RKO (cell line): ENCODE results near the gene C2CD2L.
"Not testable (repeated sequence)": the region's sequence is repeated elsewhere in the genome, so short reads cannot be mapped to it uniquely, and the experiment has no call there.

Source experiments
- DNase-seq: peaks from one replicate; pipeline ENCODE4 v3.0.0-alpha.2; 2016; ENCODE audit warnings: low spot score

C2CD2L gene

DNA sequence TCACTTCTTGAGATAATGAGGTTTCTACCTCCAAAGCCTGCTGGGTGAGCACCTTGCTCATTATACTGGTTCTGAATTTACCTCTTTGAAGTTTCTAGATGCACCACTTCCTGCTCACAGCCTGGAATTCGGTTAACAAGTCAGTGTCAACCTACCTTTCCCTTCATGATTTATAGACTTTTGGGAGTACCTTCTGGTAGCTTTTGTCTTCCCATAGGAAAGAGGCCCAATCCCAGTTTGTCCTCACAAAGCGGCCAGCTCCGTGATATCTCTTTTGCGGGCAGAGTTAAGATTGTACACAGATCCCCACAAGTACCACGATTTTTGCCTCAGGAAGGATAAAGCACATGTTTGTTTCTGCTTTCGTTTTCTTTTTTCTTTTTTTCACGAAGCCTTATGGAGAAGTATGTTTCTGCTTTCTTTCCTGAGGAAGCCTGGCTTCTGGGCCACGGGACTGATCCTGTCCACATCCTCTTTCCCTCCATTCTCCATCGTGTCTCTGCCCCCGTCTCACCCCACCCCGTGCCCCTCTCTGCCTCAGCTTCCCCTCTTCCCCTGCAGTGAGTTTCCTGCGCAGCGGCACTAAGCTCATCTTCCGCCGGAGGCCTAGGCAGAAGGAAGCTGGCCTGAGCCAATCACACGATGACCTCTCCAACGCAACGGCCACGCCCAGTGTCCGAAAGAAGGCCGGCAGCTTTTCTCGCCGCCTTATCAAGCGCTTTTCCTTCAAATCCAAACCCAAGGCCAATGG, 8.5 kb downstream of the C2CD2L start:
- DNase-seq: no peak

- DNase-seq: no peak
Observed at GRCh38 chr11:119116235-119116594, 9.1 kb downstream of the C2CD2L start.

GRCh38 chr11:119116601-119117000, 9.5 kb downstream of the C2CD2L start:
- DNase-seq: no peak

DNA sequence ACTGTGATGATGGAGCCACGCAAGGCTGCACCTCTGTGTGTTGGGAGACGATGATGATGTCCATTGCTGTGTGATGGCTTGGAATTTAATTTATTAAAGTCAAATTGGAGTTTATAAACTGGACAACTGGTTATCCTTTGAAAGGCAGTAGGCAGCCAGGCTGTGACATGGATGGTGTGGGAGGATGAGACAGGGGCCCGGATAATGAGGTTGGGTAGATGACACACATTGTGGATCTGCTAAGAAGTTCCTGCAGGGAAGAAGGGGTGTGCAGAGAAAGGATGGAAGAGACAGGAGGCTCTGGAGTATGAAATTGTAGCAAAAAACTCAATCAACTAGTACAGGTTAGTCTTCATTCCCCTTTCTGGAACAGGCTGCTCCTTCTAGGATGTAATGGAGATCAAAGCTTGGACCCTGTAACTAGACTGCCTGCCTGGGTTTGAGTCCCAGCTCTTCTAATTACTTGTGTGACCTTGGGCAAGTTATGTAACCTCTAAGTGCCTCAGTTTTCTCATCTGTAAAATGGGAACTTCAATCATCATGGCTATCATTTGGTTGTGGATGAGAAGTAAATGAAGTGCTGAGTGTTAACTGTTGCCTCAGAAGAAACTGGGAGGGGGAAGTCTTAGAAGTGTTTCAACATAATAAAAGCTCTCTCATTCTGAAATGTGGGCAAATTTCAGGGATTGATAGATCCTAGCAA, 10.0 kb downstream of the C2CD2L start:
- no peak for DNase-seq

- DNase-seq: no peak
Observed at GRCh38 chr11:119118227-119118626, 11.1 kb downstream of the C2CD2L start.

GRCh38 chr11:119118946-119119345, 11.8 kb downstream of the C2CD2L start:
- no peak for DNase-seq

DNA sequence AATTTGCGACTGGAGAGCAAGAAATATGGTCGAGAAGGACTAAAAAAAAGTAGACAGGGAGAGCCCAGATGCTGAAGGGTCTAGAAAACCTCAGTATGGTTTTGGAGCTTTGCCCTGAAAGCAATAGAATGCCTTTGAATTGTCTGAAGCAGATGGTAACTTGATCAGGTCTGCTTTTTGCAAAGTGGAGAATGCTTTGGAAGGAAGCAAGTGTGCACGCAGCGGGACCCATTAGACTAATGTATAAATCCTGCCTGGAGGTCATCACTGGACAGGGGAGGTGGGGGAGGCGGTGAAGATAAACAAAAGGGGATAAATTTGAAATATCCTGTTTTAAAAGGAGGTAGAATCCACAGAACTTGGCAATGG, 13.5 kb downstream of the C2CD2L start:
- peak; percentile 39 for DNase-seq

- DNase-seq: peak; percentile 99
Observed at GRCh38 chr11:119121008-119121810, 14.1 kb downstream of the C2CD2L start, which contains the start of gene HINFP. Gene HINFP (plus strand): TSS chr11:119121580. CDS start chr11:119126945, 5,365 bp downstream.

DNA sequence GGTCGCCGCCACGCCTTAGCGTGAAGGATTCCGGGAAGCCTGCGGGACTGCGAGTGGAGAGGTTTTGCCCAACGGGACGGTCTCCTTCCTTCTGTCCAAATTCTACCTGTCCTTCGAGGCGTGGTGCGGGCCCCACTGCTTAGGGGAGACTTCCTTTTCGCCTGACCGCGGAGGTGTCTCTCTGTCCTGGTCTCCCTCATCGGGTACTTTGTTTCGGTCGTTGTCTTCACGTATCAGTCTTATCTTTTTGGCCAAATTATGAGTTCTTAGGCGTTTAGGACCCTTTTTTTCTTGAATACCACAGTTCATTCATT, 14.6 kb downstream of the C2CD2L start:
- DNase-seq: no peak

DNA sequence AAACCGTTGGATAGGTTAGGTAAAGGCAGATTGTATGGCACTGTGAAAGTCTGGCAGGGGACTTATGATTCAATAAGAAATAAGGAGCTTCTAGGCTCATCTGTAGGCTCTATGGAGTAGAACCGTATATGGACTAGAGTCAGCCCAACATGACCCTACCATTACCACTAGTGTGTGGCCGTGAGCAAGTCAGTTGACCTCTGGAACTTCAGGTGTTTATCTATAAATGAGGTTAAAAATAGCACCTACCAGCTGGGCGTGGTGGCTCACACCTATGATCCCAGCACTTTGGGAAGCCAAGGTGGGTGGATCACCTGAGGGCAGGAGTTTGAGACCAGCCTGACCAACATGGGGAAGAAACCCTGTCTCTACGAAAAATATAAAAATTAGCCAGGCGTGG, 18.7 kb downstream of the C2CD2L start:
- DNase-seq: no peak

DNA sequence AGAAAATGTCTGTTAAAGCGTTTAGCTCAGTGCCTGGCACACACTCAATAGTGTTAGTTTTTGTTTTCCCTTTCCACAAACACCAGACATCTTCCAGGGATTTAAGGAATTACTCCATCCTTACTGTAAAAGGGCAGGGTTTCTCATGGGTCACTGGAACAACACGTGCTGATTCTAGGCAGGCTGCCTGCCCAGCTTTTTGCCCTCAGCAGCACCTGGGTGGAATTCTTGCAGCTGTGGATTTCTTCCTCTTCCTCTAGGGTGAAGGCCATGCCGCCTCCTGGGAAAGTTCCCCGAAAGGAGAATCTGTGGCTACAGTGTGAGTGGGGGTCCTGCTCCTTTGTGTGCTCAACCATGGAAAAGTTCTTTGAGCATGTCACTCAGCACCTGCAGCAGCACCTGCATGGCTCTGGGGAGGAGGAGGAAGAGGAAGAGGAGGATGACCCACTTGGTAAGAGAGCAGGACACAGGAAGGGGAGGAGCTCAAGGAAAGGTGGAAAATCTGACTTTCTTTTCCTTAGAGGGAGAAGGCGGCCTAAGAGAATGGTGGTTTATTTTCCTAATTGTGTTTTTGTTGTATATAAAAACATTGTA, 19.6 kb downstream of the C2CD2L start:
- no peak for DNase-seq

GRCh38 chr11:119130662-119131061, 23.5 kb downstream of the C2CD2L start:
- no peak for DNase-seq

GRCh38 chr11:119134389-119134978, 27.3 kb downstream of the C2CD2L start:
- DNase-seq: no peak

DNA sequence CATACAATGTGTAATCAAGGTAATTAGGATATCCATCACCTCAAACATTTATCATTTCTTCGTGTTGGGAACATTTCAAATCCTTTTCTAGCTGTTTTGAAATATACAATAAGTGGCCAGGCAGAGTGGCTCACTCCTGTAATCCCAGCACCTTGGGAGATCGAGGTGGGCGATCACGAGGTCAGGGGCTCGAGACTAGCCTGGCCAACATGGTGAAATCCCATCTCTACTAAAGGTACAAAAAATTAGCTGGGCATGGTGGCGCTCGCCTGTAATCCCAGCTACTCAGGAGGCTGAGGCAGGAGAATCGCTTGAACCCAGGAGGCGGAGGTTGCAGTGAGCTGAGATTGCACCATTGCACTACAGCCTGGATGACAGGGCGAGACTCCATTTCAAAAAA, 32.1 kb downstream of the C2CD2L start:
- DNase-seq: not testable (repeated sequence)

DNA sequence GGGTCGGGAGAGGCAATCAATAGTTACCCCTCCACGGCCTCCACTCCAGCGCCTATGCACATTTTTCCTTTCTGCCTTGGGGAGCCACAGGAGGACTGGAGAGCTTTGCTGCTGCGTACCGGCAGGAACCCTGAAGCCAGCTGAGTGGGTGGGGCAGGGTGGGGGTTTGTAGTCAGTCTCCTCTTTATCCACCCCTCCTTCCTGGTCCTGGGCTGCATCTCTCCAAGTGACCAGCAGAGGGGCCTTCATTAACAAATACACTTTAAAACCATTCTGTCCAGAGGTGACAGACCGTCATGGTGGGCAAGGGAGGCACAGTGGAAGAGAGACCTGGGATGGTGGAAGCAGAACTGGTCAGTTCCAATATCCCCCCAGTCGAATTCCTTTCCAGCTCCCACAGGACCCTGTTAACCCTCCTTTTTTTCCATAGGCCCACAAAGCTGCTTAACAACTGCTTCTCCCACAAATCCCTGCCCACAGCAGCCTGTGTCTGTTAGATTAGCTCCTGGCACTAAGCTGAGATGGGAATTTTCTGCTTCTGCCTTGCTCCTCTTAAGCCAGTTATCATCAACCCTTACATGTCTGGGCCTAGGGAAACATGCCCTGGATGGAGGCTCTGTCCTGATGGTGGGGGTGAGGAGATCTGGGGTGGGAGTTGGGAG, 37.8 kb downstream of the C2CD2L start:
- DNase-seq: peak; percentile 85

DNA sequence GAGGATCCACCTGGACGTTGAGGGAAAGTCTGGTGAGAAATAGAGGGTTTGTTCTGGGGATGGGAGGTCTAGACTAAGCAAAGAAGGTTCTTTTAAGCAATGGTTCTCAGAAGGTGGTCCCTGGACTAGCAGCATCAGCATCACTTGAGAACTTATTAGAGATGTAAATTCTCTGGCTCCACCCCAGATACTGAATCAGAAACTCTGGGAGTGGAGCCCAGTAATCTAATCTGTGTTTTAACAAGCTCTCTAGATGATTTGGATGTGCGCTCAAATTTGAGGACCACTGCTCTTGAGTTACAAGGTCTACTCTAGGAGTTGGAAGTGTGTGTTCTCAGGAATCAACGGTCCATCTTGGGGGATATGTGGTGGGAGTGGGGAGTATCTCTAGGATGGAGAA, 38.4 kb downstream of the C2CD2L start:
- DNase-seq: no peak

DNA sequence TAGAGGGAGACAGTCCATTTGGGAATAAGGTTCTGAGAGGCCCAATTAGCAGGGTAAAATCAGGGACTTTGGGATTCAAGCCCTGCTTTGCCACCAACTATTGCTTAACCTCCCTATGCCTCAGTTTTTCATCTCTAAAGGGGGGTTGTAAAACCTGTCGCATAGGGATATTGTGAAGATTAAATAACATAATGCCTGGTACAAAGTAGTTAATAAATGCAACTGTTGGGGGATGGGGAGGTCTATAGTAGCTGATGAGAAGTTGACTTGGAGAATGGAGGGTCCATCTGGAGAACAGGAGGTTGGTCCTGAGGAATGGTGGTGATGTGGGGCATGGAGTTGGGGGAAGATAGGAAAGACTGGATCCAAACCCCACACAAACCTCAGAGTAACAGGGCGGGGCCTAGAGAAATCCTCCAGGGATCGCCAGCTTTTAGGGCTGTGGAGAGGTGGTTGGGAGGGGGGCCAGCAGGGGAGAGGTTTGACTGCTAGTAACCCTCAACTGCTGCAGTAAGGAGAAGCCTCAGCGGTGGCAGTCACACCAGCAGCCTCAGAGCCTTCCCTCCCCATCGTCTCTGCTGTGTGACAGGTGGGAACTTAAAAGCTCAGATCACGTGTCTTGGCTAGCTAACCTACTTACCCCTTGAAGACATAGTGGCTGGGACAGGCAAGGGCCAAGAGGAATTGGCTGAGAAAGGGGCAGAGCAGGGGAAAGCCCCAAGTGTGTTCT, 40.6 kb downstream of the C2CD2L start:
- no peak for DNase-seq

- DNase-seq: no peak
Observed at GRCh38 chr11:119148720-119149017, 41.5 kb downstream of the C2CD2L start.

DNA sequence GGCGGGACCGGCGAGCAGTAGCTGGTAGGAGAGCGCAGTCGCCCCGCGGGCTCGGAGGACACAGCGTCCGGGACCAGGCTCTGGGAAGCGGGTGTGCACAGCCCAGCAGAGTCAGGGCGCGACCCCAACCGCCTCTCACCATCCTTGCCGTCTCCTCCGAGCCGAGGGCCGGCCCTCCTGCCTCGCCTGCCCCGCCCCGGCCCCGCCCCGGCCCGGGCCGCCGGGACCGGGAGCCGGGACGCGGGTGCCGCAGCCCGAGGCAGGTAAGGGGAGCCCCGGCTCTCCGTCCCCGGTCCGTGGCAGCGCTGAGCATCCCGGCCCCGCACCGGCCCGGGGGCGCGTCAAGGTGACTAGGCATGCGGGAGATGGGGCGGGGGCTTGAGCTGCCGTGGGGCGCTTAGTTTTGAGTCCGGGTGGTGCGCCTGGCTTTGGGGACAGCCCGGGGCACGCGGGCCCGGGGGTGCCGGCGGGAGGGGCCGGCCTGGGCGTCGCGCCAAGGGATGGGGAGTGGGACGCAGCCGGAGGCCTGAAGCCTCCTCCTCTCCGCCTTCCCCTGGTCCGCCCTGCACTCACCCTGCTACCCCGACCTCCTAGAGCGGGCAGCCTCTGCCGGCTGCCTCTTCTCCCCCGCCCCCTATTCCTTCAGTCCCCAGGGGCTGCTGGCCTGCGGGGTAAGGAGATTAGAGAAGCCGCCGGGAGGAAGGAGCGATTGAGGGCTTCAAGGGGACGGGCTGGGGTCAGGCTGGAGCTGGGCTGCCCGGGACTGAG, 42.1 kb downstream of the C2CD2L start, which contains the start of gene ABCG4:
Gene ABCG4, plus strand, starts transcription at position 35 of the 768 bp plus-strand sequence. CDS start 914 bp downstream, outside the sequence.
- no peak for DNase-seq

GRCh38 chr11:119149786-119150275, 42.7 kb downstream of the C2CD2L start:
- DNase-seq: no peak
